ENCODE results near the gene MAP7D1. TPM values are rescaled to one million over a fixed set of nuclear protein-coding genes. Genes with fewer than 3 reads are reported as not detected.

Gene MAP7D1
- total RNA-seq, 3 donors from 2014 or later (not counting 1 experiment from before 2014, with no cell fraction given): 213 to 232 (median 230) TPM

DNA sequence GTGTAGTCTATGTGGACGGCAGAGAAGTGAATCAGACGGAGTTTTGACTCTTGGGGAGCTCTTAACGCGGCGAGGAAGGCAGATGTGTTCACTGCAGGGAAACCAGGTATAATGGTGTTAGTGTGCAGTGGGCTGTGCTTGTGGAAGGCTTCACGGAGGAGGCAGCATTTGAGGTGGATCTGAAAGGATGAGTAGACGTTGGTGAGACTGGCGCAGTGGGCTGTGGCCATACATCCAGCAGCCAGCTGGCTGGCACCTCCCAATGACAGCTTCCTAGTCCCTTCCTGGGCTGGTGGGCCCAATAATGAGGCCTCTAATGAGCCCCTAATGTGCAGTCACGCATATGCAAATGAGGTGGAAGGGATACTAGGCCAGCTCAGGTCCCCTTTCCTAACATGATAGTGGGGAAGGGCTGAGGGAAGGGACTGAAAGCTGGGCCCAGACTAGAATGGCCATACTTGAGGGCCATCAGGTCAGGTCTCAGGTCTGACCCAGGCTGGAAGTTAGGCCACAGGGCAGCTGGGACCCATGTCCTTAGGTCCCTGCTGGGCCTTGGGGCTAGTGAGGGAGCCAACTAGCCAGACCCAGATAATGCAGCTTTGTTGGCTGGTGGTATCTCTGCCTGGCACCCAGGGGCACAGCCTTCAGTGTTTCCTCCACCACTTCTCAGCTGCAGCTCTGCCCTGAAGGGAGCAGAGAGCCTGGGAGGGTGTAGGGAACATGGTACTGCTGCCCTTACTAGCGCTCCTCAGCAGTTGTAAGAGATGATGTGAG, 3.8 kb downstream of the MAP7D1 start:
- H3K4me3 ChIP-seq (ENCODE audit: low read length): no peak overlapping the region

DNA sequence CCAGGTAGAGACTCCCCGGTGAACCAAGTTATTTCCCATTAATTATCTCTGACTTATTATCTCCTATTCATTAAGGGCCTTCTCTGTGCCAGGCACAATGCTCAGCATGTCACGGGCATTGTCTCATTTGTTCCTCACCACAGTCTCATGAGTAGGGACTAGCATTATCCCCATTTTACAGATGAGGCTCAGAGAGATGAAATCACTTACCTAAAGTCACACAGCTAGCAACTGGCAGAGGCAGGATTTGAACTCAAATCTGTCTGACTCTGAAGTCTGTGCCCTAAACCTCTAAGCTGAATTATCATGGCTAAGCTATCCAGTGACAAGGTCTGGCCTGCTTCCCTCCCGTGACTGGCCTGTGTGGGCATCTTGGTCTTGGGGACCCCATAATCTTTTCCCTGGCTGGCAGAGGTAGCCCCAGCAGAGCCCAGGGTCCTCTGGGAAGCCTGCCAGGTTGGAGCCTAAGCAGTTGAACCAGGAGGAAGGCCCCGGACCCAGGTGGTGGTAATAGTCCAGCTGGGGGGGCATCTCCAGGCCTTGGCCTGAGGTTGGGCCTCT, 4.5 kb downstream of the MAP7D1 start:
- H3K9me3 ChIP-seq (ENCODE audit: control insufficient read depth, insufficient read depth, low read length): no peaks in the 10 kb centered on the region
- peak overlapping the region; percentile 84 for H3K27ac ChIP-seq (ENCODE audit: low read length)
- TF ChIP-seq, protein P1, sequence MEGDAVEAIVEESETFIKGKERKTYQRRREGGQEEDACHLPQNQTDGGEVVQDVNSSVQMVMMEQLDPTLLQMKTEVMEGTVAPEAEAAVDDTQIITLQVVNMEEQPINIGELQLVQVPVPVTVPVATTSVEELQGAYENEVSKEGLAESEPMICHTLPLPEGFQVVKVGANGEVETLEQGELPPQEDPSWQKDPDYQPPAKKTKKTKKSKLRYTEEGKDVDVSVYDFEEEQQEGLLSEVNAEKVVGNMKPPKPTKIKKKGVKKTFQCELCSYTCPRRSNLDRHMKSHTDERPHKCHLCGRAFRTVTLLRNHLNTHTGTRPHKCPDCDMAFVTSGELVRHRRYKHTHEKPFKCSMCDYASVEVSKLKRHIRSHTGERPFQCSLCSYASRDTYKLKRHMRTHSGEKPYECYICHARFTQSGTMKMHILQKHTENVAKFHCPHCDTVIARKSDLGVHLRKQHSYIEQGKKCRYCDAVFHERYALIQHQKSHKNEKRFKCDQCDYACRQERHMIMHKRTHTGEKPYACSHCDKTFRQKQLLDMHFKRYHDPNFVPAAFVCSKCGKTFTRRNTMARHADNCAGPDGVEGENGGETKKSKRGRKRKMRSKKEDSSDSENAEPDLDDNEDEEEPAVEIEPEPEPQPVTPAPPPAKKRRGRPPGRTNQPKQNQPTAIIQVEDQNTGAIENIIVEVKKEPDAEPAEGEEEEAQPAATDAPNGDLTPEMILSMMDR (IDR thresholded peaks at IDR 0.05): no peak
- H3K36me3 ChIP-seq (ENCODE audit: control insufficient read depth, insufficient read depth, low read length): peaks cover 2% of the 10 kb centered on the region
- H3K36me3 Mint-ChIP-seq: no peaks in the 10 kb centered on the region
- intact Hi-C loops (cut with micrococcal nuclease): no loop called here
- no peaks in the 10 kb centered on the region for H3K27me3 Mint-ChIP-seq (ENCODE audit: low read depth in 2 of 2)
- peak overlapping the region; percentile 32 for H3K4me3 ChIP-seq (ENCODE audit: low read length)
- WGBS (ENCODE audit: insufficient coverage): 35% methylated on average over 4 of the region's 4 CpGs
- peak overlapping the region; percentile 82 for H3K4me3 Mint-ChIP-seq
- peak overlapping the region; percentile 88 to 99 for H3K27ac Mint-ChIP-seq
- peaks cover 67% of the 10 kb centered on the region for H3K4me1 ChIP-seq (ENCODE audit: control insufficient read depth, insufficient read depth, low read length)
- ATAC-seq (no peak), DNase-seq (peak in 1 of 2 donors; percentile 28)
- H3K4me1 Mint-ChIP-seq: peaks cover 63 to 74% of the 10 kb centered on the region in 2 donors
- no peaks in the 10 kb centered on the region for H3K9me3 Mint-ChIP-seq
- H3K27me3 ChIP-seq (ENCODE audit: control insufficient read depth, insufficient read depth, low read length): no peaks in the 10 kb centered on the region

More for the DNA sequence above, 3.8 kb downstream of the MAP7D1 start:
- Histone ChIP-seq H3K4me1 (ENCODE audit: control insufficient read depth, insufficient read depth, low read length) (peaks cover 74% of the 10 kb centered on the region), H3K36me3 (ENCODE audit: control insufficient read depth, insufficient read depth, low read length) (peaks cover 1% of the 10 kb centered on the region), H3K9me3 (ENCODE audit: control insufficient read depth, insufficient read depth, low read length) (no peaks in the 10 kb centered on the region), H3K27ac (ENCODE audit: low read length) (peak overlapping the region; percentile 84), H3K27me3 (ENCODE audit: control insufficient read depth, insufficient read depth, low read length) (no peaks in the 10 kb centered on the region)
- H3K27ac Mint-ChIP-seq: peak overlapping the region; percentile 88 to 99
- H3K27me3 Mint-ChIP-seq (ENCODE audit: low read depth in 2 of 2): no peaks in the 10 kb centered on the region
- WGBS (ENCODE audit: insufficient coverage): 79% methylated on average over 10 of the region's 10 CpGs
- peaks cover 62 to 78% of the 10 kb centered on the region in 2 donors for H3K4me1 Mint-ChIP-seq
- ATAC-seq (no peak), DNase-seq (peak in 1 of 2 donors; percentile 35)
- H3K4me3 Mint-ChIP-seq: peak overlapping the region; percentile 82
- H3K9me3 Mint-ChIP-seq: no peaks in the 10 kb centered on the region
- intact Hi-C loops (cut with micrococcal nuclease): no loop called here
- no peaks in the 10 kb centered on the region for H3K36me3 Mint-ChIP-seq
- TF ChIP-seq, protein P1 (IDR thresholded peaks at IDR 0.05): no peak

DNA sequence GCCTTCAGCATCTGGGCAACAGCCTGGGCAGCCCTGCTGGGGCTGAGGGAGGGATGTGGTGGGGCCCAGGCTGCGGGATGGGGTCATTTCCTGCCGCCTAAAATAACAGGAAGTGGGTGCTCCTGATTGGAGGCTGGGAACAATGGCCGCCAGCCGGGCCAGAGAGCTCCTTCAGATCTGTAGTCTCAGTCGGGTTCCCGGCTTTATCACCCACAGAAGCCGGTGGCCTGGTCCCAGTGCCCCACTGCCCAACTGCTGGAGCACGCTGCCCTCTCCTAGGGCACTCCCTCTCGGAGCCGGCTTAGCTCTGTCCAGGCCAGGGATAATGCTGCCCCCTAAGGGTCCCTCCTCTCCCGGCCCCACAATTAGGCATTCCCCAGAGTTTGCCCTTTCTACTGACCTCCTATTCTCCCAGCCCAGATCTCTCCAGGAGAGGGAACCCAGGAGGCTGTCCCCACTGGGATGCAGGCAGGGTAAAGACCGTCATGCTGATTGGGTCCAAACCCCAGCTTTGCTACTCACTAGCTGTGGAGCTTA, 5.1 kb downstream of the MAP7D1 start:
- intact Hi-C loops (cut with micrococcal nuclease): no loop called here
- peak overlapping the region; percentile 32 for H3K4me3 ChIP-seq (ENCODE audit: low read length)

More for the DNA sequence above, 5.1 kb downstream of the MAP7D1 start:
- H3K27ac ChIP-seq (ENCODE audit: low read length): peak overlapping the region; percentile 84
- peak overlapping the region; percentile 88 to 99 for H3K27ac Mint-ChIP-seq
- peaks cover 66% of the 10 kb centered on the region for H3K4me1 ChIP-seq (ENCODE audit: control insufficient read depth, insufficient read depth, low read length)
- TF ChIP-seq, protein P1 (IDR thresholded peaks at IDR 0.05): no peak
- H3K36me3 Mint-ChIP-seq: no peaks in the 10 kb centered on the region
- H3K4me3 Mint-ChIP-seq: peak overlapping the region; percentile 82
- no peaks in the 10 kb centered on the region for H3K9me3 ChIP-seq (ENCODE audit: control insufficient read depth, insufficient read depth, low read length)
- no peaks in the 10 kb centered on the region for H3K27me3 Mint-ChIP-seq (ENCODE audit: low read depth in 2 of 2)
- peaks cover 63 to 77% of the 10 kb centered on the region in 2 donors for H3K4me1 Mint-ChIP-seq
- ATAC-seq (peak; percentile 21 to 56 (median 27)), DNase-seq (peak; percentile 48 to 79)
- H3K36me3 ChIP-seq (ENCODE audit: control insufficient read depth, insufficient read depth, low read length): peaks cover 2% of the 10 kb centered on the region
- no peaks in the 10 kb centered on the region for H3K27me3 ChIP-seq (ENCODE audit: control insufficient read depth, insufficient read depth, low read length)
- 4% methylated on average over 12 of the region's 12 CpGs for WGBS (ENCODE audit: insufficient coverage)
- no peaks in the 10 kb centered on the region for H3K9me3 Mint-ChIP-seq
